Smooth muscle cell (in vitro differentiated cells): ENCODE results near the gene SLC39A7. TPM values are rescaled to one million over a fixed set of nuclear protein-coding genes. Genes with fewer than 3 reads are reported as not detected.

Experiments used
- DNase-seq: peaks from one replicate; lab custom pipeline; 2025; ENCODE audit not compliant: unreplicated experiment; lab: John Stamatoyannopoulos, UW
- H2AFZ ChIP-seq: fragments of 200-600 bp; sonication (generic); 2 replicates; pipeline ENCODE4 v1.6.0; 2016; ENCODE audit warnings: antibody characterized with exemption, low read depth, mild to moderate bottlenecking
- H3F3A ChIP-seq: fragments of 200-600 bp; sonication (generic); 2 replicates; pipeline ENCODE4 v1.6.0; 2017; ENCODE audit warnings: antibody characterized with exemption, low read depth
- H3K27ac ChIP-seq: fragments of 200-600 bp; sonication (generic); 2 replicates; pipeline ENCODE4 v1.5.1; 2016; ENCODE audit warnings: low read depth, mild to moderate bottlenecking
- H3K27me3 ChIP-seq: fragments of 200-600 bp; sonication (generic); 2 replicates; pipeline ENCODE4 v1.6.1; 2016; ENCODE audit warnings: low read depth, mild to moderate bottlenecking
- H3K36me3 ChIP-seq: fragments of 200-600 bp; sonication (generic); 2 replicates; pipeline ENCODE4 v1.5.1; 2016; ENCODE audit warnings: low read depth
- H3K4me1 ChIP-seq: fragments of 200-600 bp; sonication (generic); 2 replicates; pipeline ENCODE4 v1.5.1; 2016; ENCODE audit warnings: low read depth
- H3K4me2 ChIP-seq: fragments of 200-600 bp; sonication (generic); 2 replicates; pipeline ENCODE4 v1.6.0; 2016; ENCODE audit warnings: mild to moderate bottlenecking
- H3K4me3 ChIP-seq: fragments of 200-600 bp; sonication (generic); 2 replicates; pipeline ENCODE4 v1.5.1; 2016; ENCODE audit warnings: mild to moderate bottlenecking
- H3K79me2 ChIP-seq: fragments of 200-600 bp; sonication (generic); 2 replicates; pipeline ENCODE4 v1.6.0; 2016; ENCODE audit warnings: low read depth, mild to moderate bottlenecking
- H3K9ac ChIP-seq: fragments of 200-600 bp; sonication (generic); 2 replicates; pipeline ENCODE4 v1.6.0; 2016; ENCODE audit warnings: low read depth
- H3K9me3 ChIP-seq: fragments of 200-600 bp; sonication (generic); replicated peaks from 2 replicates; pipeline ENCODE4 v1.5.1; 2016; ENCODE audit warnings: low read depth
- H4K20me1 ChIP-seq: fragments of 200-600 bp; sonication (generic); 2 replicates; pipeline ENCODE4 v1.6.0; 2016; ENCODE audit warnings: low read depth
- WGBS: methylation state at CpG from one replicate; pipeline ENCODE4 v1.1.7; 2016; ENCODE audit warnings: low lambda C conversion rate; 5-methylcytosine and 5-hydroxymethylcytosine counted together
- polyA plus RNA-seq: library from polyadenylated mRNA; unstranded; fragments of >200 nt; fragmentation: Nextera tagmentation; extraction: Ambion mirVana; gene quantifications from 2 replicates; pipeline ENCODE4 v1.2.1, GENCODE V29; 2016
- total RNA-seq: library from RNA; depleted of rRNA; stranded (reverse); fragments of >200 nt; gene quantifications from 2 replicates; pipeline ENCODE4 v1.2.3, GENCODE V29; 2014
- TF ChIP-seq, protein P1 (sequence below): fragments of 200-600 bp; sonication (generic); IDR thresholded peaks from 2 replicates; pipeline ENCODE4 v1.5.1; 2017; ENCODE audit warnings: borderline replicate concordance, mild to moderate bottlenecking, antibody characterized with exemption; ENCODE audit not compliant: insufficient read depth, poor library complexity, severe bottlenecking

SLC39A7 gene
- total and polyA plus RNA-seq, 2 experiments from 2014 or later = 87.2 to 112 TPM

DNA sequence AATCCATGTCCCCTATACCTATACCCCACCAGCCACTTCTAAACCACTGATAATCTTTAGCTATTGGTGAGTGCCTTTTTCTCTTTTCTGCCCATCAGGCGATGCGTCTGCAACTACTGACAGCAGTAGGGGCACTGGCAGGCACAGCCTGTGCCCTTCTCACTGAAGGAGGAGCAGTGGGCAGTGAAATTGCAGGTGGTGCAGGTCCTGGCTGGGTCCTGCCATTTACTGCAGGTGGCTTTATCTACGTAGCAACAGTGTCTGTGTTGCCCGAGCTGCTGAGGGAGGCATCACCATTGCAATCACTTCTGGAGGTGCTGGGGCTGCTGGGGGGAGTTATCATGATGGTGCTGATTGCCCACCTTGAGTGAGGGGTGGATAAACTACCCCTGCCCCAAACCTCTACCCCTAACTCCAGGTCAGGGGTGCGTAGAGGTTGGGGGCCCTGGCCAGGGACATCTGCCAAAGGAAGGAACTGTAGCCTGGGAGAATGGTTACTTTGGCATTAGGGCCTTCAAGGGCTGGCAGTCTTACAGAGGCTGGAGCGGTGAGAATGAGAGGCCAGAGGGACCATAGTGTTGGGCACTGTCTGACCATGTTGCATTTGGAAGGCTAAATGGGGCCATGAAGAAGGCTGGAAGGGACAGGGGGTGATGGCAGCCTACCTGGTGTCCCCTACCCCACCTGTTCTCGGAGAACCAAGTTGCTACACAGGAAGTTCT is 2.9 kb downstream of the SLC39A7 start:
- Histone ChIP-seq H3K27me3 (no peaks in the 10 kb centered on the region), H3K4me2 (peak overlapping the region; percentile 100), H3K4me1 (peaks cover 43% of the 10 kb centered on the region), H2AFZ (no peak overlapping the region), H3K36me3 (peaks cover 6% of the 10 kb centered on the region), H4K20me1 (peaks cover 41% of the 10 kb centered on the region), H3K4me3 (peak overlapping the region; percentile 88), H3K79me2 (peaks cover 45% of the 10 kb centered on the region), H3K9ac (no peak overlapping the region), H3K9me3 (no peaks in the 10 kb centered on the region), H3K27ac (peak overlapping the region; percentile 98), H3F3A (peaks cover 15% of the 10 kb centered on the region)
- DNase-seq = no peak
- WGBS = 95% methylated on average over 7 of the region's 7 CpGs
- TF ChIP-seq, protein P1, sequence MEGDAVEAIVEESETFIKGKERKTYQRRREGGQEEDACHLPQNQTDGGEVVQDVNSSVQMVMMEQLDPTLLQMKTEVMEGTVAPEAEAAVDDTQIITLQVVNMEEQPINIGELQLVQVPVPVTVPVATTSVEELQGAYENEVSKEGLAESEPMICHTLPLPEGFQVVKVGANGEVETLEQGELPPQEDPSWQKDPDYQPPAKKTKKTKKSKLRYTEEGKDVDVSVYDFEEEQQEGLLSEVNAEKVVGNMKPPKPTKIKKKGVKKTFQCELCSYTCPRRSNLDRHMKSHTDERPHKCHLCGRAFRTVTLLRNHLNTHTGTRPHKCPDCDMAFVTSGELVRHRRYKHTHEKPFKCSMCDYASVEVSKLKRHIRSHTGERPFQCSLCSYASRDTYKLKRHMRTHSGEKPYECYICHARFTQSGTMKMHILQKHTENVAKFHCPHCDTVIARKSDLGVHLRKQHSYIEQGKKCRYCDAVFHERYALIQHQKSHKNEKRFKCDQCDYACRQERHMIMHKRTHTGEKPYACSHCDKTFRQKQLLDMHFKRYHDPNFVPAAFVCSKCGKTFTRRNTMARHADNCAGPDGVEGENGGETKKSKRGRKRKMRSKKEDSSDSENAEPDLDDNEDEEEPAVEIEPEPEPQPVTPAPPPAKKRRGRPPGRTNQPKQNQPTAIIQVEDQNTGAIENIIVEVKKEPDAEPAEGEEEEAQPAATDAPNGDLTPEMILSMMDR = no peak

DNA sequence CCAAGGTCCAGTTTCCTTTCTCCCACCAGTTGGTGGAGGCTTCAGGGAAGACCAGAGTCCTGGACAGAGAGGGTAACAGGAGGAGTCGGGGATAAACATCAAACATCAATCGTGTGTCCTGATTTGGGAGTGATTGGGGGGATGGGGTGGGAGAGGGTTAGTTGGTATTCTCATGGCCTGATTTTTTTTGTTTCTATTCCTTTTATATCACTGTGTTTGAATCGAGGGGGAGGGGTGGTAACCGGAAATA is 3.4 kb downstream of the SLC39A7 start:
- Histone ChIP-seq H3K4me1 (peaks cover 46% of the 10 kb centered on the region), H3K79me2 (peaks cover 43% of the 10 kb centered on the region), H3K27me3 (no peaks in the 10 kb centered on the region), H3K4me2 (peak overlapping the region; percentile 100), H3K9me3 (no peaks in the 10 kb centered on the region), H3K9ac (no peak overlapping the region), H3F3A (peaks cover 18% of the 10 kb centered on the region), H3K36me3 (peaks cover 6% of the 10 kb centered on the region), H3K27ac (peak overlapping the region; percentile 98), H2AFZ (no peak overlapping the region), H4K20me1 (peaks cover 37% of the 10 kb centered on the region), H3K4me3 (peak overlapping the region; percentile 88)
- TF ChIP-seq, protein P1 = no peak
- DNase-seq = no peak
- 28% methylated on average over 4 of the region's 4 CpGs for WGBS

DNA sequence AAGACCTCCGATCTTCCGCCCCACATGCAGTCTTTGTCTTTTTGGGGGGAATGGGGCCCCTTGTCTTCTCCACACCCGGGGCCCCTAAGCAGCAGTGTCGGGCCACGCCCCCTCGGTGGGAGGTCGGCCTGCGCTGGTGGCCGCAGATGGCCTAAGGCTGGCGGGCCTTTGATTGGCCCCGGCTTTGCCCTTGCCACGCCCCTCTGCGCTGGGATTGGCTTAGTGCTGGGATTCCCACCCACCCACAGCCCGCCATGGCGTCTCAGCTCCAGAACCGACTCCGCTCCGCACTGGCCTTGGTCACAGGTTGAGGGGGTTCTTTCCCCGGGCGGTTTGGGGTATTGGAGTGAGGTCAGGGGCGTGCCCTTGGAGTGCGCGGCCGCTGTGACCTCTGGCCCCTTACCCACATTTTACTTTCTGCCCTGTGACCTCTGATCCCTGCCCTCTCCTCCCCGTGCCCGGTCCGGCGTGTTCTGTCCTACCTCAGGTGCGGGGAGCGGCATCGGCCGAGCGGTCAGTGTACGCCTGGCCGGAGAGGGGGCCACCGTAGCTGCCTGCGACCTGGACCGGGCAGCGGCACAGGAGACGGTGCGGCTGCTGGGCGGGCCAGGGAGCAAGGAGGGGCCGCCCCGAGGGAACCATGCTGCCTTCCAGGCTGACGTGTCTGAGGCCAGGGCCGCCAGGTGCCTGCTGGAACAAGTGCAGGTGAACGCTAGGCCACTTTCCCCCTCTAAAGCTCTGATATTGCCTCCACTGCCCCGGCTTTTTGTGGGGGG is 3.9 kb downstream of the SLC39A7 start, which contains the start of gene HSD17B8:
Gene HSD17B8, plus strand, starts transcription at position 241 of the 776 bp plus-strand sequence. Its CDS starts 14 bp downstream, at position 255.
- WGBS = 5% methylated on average over 45 of the region's 48 CpGs
- Histone ChIP-seq H3K27ac (peak within 1 kb of the TSS; percentile 98), H3K9me3 (no peaks in the 10 kb centered on the region), H3K9ac (peak within 1 kb of the TSS; percentile 89), H3K79me2 (peaks cover 38% of the 10 kb centered on the region), H3F3A (peaks cover 19% of the 10 kb centered on the region), H4K20me1 (peaks cover 37% of the 10 kb centered on the region), H3K36me3 (peaks cover 6% of the 10 kb centered on the region), H3K4me1 (peaks cover 43% of the 10 kb centered on the region), H3K27me3 (no peaks in the 10 kb centered on the region), H2AFZ (no peak within 1 kb of the TSS), H3K4me2 (peak within 1 kb of the TSS; percentile 100), H3K4me3 (peak within 1 kb of the TSS; percentile 88)
- DNase-seq = peak; percentile 74
- TF ChIP-seq, protein P1 = no peak
